ENCODE data around the gene NFE2L2. TPM values are rescaled to one million over a fixed set of nuclear protein-coding genes. Genes with fewer than 3 reads are reported as not detected.
A peak's percentile ranks its signal among the peaks of the same experiment; 100 is the strongest.

Gene NFE2L2
- total and polyA plus RNA-seq, 9 of the 15 experiments (the other 6 are each of a cell fraction or from before 2014, with no cell fraction given): 29.3 to 120 (median 59.3) TPM

GRCh38 chr2:177313162-177313781 is 48.7 kb upstream of the NFE2L2 start (continued):
- no peak for TF ChIP-seq FOXA3 (CRISPR knock-in tag; conservative IDR thresholded peaks at IDR 0.05 in 1 of 2, IDR thresholded peaks at IDR 0.05 in 1 of 2)
- 0 out of 2 replicates have a peak, but pooled peaks have one; percentile 18 for TF ChIP-seq LARP7 (IDR thresholded peaks at IDR 0.05)
- TF ChIP-seq PHF20 (IDR thresholded peaks at IDR 0.05; ENCODE audit: partially characterized antibody): no peak
- TF ChIP-seq ELF4 (CRISPR knock-in tag; IDR thresholded peaks at IDR 0.05): peak; percentile 76; the same call in 1 of the 2 replicates
- TF ChIP-seq MLLT1 (IDR thresholded peaks at IDR 0.05): no peak
- TF ChIP-seq ZNF449 (CRISPR knock-in tag; IDR thresholded peaks at IDR 0.05): no peak
- TF ChIP-seq NEUROD1 (IDR thresholded peaks at IDR 0.05; ENCODE audit: borderline replicate concordance, low read depth, low read length, partially characterized antibody): no peak
- TF ChIP-seq THRAP3 (IDR thresholded peaks at IDR 0.05; ENCODE audit: borderline replicate concordance): 0 out of 2 replicates have a peak, but pooled peaks have one; percentile 43
- no peak for TF ChIP-seq DPF2 (IDR thresholded peaks at IDR 0.05)
- no peak for TF ChIP-seq DIDO1 (tag; IDR thresholded peaks at IDR 0.05; ENCODE audit: low read depth)
- no peak for TF ChIP-seq ARHGAP35 (IDR thresholded peaks at IDR 0.05; ENCODE audit: partially characterized antibody)
- TF ChIP-seq HDGF (IDR thresholded peaks at IDR 0.05): no peak
- no peak for TF ChIP-seq ZBTB34 (CRISPR knock-in tag; IDR thresholded peaks at IDR 0.05)
- TF ChIP-seq YBX1 (IDR thresholded peaks at IDR 0.05): peak; percentile 61; the same call in 1 of the 2 replicates
- no peak for TF ChIP-seq ZNF197 (CRISPR knock-in tag; IDR thresholded peaks at IDR 0.05; ENCODE audit: low read depth)
- no peak for TF ChIP-seq GTF2E2 (tag; IDR thresholded peaks at IDR 0.05)
- 0 out of 4 replicates have a peak, but pooled peaks of 1 of the 2 experiments have one; percentile 27 for TF ChIP-seq FOXK2 (conservative IDR thresholded peaks at IDR 0.05 in 1 of 2, IDR thresholded peaks at IDR 0.05 in 1 of 2; ENCODE audit: low read depth in 2 of 2)
- no peak for TF ChIP-seq SMAD2 (IDR thresholded peaks at IDR 0.05; ENCODE audit: low read depth, low read length)
- no peak for TF ChIP-seq ZNF644 (tag; IDR thresholded peaks at IDR 0.05; ENCODE audit: low read depth)
- no peak for TF ChIP-seq ZNF146 (CRISPR knock-in tag; IDR thresholded peaks at IDR 0.05; ENCODE audit: unreplicated experiment)
- no peak for TF ChIP-seq NCOA1 (IDR thresholded peaks at IDR 0.05; ENCODE audit: low read depth)
- TF ChIP-seq ZNF324 (CRISPR knock-in tag; IDR thresholded peaks at IDR 0.05): no peak
- TF ChIP-seq KLF6 (CRISPR knock-in tag; IDR thresholded peaks at IDR 0.05; ENCODE audit: borderline replicate concordance): no peak
- TF ChIP-seq NKRF (IDR thresholded peaks at IDR 0.05; ENCODE audit: borderline replicate concordance): 0 out of 2 replicates have a peak, but pooled peaks have one; percentile 24

All from K562 (cell line).